Measurements from ENCODE around the gene FOXC2.

DNA sequence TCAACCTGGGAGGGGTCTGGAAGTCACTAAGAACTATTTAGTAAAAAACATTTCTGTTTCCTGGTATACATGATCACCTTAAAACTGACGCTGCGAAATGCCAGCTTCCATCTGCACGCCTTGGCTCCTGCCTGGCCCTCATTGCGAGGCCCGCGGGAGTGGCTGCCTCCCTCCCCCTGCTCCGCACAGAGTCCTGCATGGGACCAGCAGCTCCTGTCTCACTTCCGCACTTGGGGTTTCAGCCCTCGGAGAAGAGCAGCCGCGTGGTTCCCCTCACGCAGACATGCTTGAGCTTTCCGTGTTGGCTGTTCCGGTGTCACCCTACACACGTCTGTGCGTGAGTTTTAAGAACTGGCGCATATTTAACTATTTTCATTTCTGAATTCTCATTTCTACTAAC lies 30.0 kb upstream of the FOXC2 start:
- TF ChIP-seq, protein P1, sequence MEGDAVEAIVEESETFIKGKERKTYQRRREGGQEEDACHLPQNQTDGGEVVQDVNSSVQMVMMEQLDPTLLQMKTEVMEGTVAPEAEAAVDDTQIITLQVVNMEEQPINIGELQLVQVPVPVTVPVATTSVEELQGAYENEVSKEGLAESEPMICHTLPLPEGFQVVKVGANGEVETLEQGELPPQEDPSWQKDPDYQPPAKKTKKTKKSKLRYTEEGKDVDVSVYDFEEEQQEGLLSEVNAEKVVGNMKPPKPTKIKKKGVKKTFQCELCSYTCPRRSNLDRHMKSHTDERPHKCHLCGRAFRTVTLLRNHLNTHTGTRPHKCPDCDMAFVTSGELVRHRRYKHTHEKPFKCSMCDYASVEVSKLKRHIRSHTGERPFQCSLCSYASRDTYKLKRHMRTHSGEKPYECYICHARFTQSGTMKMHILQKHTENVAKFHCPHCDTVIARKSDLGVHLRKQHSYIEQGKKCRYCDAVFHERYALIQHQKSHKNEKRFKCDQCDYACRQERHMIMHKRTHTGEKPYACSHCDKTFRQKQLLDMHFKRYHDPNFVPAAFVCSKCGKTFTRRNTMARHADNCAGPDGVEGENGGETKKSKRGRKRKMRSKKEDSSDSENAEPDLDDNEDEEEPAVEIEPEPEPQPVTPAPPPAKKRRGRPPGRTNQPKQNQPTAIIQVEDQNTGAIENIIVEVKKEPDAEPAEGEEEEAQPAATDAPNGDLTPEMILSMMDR (IDR thresholded peaks at IDR 0.05): no peak
- no peak for TF ChIP-seq POLR2AphosphoS5 (IDR thresholded peaks at IDR 0.05)
- TF ChIP-seq POLR2A (IDR thresholded peaks at IDR 0.05): no peak
